IPS-NIHi7 (cell line): Measurements from ENCODE around the gene LRRC75B.
A peak's percentile ranks its signal among the peaks of the same experiment; 100 is the strongest.
"Not testable (repeated sequence)": the region's sequence is repeated elsewhere in the genome, so short reads cannot be mapped to it uniquely, and the experiment has no call there.

ENCODE experiments used
- DNase-seq: peaks from one replicate; pipeline ENCODE4 v3.0.0; 2012; ENCODE audit warnings: mixed read lengths; ENCODE audit errors: extremely low spot score

Gene LRRC75B

GRCh38 chr22:24602847-24603769, 10.2 kb upstream of the LRRC75B start, which contains the start of gene GGT1:
TSS of gene GGT1 (plus strand) at chr22:24603193. CDS start at chr22:24611082, 7,889 bp downstream.
- not testable (repeated sequence) for DNase-seq

- DNase-seq: not testable (repeated sequence)
Measured at GRCh38 chr22:24602105-24602749, 9.4 kb upstream of the LRRC75B start.

- no peak for DNase-seq
Measured at GRCh38 chr22:24601217-24602104, 8.6 kb upstream of the LRRC75B start.

DNA sequence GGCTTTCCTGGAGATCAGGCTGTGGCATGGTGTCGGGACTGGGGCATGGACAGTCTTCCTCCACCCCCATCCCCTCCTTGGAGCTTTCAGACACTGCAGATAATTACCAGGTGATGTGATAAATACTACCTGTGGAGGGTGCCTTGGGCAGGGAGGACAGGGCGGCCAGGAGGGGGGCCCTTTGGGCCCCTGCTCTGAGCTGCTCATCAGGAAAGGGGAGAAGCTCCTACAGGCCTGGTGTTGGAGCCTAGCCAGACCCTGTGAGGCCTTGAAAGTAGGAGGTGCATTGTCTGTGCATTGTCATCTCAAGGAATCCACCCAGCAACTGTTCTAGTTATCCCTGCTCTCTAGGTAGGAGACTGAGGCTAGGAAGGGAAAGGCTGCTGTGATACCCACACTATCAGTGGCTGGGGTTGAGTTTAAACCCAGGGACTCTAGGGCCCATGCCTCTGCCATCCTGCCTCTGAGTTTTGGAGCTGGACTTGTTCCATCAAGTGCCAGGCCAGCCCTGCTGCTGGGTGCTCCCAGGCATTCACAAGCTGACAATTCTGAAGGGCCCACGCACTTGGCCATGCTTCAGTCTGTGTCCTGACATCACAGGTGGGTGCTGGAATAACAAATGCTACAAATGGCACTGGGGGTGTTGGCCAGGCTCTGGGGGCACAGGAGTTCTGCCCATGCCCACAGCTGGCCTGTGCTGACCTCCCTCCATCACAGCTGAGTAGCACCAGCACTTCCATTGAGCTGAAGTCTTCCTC, 7.3 kb upstream of the LRRC75B start:
- not testable (repeated sequence) for DNase-seq

DNA sequence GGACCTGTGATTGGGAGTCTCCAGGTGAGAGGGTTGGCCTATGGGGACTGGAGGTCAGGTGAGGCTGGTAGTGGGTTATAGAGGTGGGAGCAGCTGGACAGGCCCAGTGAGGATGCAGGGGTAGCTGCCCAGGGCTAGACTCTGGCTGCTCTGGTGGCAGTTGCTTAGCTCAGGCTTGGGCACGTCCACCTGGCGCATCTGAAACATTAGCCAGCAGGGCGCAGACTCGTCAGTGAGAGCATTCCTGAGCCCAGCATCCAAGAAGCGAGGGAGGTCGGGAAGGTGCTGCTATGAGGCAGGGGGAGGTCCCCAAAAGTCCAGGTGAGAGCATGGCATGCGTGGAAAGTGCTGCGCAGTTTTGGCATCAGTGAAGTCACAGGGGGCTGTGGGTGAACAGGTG, 6.6 kb upstream of the LRRC75B start:
- no peak for DNase-seq

- not testable (repeated sequence) for DNase-seq
Measured at GRCh38 chr22:24597076-24597475, 4.2 kb upstream of the LRRC75B start.

GRCh38 chr22:24595863-24596262, 3.0 kb upstream of the LRRC75B start:
- DNase-seq: no peak

DNA sequence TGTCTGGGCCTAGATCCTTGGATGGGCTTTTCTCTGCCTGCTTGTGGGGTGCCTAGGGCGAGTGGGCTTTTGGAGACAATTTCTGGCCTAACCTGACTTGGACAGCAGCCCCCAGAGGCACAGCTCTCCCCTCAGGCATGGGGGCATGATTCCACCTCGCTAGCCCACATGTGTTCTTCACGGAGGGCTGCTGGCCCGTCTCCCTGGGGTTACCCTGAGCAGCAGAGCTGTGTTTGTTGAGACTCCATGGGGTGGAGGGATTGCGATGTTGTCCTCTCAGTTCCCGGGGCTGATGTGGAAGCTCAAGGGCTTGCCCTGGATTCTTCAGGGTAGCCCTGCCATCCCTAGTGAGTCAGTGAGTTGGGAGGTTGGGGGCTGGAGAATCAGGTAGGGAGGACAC, 2.4 kb upstream of the LRRC75B start:
- DNase-seq: no peak

DNA sequence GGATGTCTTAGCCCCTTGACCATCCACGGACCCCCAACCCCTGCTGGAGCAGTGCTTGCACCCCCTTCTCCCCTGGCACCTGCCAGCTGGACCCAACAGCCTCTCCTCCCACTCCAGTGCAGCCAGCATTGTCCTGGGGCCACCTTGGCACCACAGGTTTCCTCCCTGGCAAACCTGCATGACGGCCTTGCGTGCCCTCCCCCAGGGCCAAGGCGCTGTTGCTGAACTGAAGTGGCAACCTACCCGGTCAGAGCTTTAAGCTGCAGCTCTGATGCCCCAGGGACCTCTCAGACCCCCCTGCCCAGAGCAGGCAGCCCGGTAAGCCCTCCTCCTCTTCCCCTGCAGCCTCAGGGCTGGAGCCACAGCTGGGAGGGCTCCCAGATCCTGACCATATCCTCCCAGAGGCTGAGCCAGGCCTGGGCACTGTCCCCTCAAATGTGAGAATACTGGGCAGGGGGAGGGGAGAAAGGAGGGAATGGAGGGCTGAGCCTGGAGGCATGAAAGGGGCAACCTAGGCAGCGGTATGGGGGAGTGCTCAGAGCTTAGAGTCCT, 1.8 kb upstream of the LRRC75B start:
- DNase-seq: no peak

GRCh38 chr22:24593836-24594568, 1.1 kb upstream of the LRRC75B start:
- DNase-seq: no peak

- DNase-seq: not testable (repeated sequence)
Measured at GRCh38 chr22:24593559-24593835, 624 bp upstream of the LRRC75B start.

DNA sequence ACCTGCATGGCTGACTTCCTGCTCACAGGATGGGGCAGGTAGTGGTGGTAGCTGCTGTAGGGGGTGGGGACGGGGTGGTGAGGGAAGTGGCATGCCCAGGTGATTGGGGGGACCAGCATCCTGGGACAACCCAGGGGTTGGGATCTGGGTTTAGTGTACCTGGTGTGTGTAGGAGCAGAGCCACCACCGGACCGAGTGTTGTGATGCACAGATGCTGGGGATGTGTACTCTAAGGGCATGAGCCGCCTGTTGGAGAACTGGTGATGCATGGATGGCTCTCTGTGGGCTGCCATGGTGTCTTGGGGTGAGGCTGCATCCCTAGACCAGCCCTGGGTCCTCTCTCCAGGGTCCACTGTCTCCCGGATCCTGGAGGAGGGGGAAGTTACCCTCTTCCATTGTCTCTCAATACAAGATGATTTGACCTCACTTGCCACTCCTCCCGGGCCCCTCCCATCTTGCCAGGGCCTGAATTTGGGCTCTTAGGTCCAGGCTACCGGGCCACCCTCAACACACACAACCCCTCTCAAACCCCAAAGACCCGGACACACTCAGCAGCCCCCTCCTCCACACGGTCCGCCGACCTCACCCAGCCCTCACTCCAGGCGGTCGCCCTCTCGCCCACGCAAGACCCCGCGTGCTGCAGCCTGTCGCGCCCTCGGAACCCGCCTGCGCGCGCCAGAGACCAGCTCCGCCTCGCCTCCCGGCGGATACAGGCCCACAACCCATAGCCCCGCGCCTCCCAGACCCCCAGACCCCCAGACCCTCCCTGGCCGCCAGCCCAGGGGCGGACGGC, 619 bp downstream of the LRRC75B start:
- DNase-seq: peak; percentile 67

DNA sequence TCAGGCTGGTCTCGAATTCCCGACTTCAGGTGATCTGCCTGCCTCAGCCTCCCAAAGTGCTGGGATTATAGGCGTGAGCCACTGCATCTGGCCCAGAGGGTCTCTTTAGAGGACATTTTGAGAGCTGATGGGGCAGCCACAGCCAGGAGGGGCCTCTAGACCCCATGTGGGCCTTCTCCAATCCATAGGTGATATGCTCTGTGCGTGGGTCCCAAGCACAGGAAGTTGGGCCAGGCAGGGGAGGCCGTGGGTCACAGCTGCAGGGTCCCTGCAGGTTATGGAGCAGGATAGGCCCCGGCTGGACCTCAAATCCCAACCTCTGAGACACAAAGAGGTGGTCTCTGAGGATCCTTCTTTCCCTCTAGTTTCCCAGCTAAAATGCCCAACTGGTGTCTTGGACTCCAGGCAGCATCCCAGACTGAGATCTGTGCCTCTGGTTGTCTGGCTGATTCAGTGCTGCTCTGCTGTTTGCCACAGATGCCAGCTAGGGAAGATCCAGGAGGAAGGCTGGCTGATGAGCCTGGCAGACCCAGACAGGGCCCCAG, 1.5 kb downstream of the LRRC75B start:
- DNase-seq: no peak

DNA sequence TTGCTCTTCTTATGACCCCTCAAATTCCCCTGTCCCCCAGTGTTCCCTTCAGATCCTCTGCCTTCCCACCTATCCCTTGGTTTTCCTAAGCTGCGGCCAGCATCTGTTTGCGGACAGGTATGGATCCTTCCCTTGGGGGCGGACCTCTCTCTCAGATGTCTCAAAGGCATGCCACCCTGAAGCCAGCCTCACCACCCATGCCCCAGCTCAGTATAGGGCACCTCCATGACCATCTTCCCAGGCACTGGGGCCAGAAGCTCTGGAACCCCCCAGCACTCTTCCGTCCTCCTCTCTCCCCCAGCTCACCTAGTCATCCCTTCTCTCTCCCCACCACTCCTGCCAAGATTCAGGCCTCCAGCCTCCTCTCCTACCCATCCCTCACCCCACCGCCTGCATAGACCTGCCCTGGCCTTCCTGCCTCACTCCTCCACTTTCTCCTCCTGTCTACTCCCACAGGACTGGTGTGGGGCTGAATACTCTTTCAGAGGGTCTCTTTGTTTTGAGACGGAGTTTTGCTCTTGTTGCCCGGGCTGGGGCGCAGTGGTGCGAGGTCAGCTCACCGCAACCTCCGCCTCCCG, 2.2 kb downstream of the LRRC75B start:
- no peak for DNase-seq

DNA sequence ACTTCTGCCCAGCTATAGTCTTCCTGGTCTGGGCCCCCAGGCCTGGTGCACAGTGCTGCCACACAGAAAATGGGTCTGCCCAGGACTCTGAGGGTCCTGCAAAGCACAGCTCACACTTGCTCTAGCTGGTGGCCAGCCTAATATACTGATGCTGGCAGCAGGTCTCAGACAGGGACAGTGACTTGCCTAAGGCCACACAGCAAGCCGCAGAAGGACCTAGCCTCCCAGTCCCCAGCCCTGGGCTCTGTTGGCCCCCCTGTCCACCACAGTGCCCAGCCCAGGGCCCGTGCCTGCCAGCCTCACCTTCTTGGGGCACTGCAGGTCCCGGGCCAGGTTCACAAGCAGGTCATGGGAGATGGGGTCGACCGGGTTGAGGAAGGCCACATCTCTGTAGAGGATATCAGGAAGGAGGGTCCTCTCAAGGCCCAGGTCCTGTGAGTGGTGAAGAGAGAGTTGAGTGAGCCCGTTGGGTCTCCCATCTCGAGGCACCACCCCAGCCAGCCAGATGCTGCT, 3.3 kb downstream of the LRRC75B start:
- DNase-seq: no peak

DNA sequence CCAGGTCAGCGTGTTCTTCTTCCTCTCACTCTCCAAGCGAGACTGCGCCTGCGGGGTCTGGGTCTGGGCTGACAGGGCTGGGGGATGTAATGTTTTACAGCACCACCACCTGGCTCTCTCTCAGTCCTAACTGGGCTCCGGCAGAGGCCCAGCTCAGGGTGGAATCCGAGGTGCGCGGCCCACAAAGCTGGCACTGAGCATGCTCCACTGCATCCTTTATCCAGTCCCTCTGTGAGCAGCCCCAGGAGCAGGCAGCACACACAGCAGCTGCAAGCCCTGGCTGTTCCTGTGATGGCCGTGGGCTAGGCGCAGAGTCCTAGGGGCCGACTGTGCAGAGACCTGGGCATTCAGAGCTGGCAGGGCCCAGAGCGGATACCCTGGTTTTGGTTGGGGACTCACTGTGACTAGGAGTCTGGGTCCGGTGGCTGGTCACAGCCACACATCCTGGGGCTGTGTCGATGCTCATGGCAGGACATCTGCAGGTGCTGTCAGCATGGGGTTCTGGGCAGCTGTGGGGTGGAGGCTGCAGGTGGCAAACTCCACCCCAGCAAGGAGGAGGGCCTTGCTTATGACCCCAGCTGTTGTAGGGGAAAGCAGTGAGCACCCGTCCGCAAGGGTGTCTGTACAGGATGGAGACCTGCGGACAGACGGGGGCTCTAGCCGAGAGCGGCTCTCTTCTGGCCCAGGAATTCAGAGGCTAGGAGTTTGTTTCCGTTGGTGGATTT, 4.0 kb downstream of the LRRC75B start:
- no peak for DNase-seq

DNA sequence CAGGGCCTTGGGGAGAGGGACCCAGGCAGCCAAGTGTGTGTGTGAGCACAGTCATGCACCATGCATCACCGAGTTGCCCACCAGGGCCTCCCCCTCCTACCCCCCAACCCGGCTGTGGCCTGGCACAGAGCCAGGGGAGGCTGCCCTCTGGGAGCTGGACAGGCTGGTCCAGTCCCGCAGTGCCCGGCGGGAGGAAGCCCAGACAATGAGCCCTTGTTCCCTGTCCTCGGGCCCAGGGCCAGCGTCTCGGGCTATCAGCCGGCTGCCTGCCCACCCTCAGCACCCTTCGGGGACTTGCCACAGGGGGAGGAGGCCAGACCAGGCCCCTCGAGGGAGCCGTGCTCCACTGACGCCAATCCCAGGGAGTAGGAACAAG, 4.5 kb downstream of the LRRC75B start:
- DNase-seq: no peak

DNA sequence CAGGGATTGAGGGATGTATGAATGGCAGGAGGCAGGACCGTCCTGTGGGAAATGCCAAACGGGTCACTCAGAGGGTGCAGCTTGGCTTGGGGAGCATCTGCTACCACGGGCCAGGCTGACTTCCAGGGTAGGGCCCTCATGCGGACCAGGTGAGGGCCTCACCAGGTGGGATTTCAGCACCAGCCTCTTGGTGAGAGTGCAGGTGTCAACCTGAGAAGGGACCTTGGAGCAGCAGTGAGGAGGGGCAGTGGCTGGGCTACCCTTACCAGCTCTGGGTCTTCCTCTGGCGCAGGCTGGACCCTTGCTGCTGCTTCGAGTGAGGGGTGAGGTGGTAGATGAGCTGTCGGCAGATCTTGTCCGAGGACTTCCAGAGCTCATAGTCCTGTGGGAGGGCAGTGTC, 4.9 kb downstream of the LRRC75B start:
- no peak for DNase-seq
